GM13976 (cell line): ENCODE measurements around the gene LIMCH1.
A peak's percentile ranks its signal among the peaks of the same experiment; 100 is the strongest.
"Not testable (repeated sequence)": the region's sequence is repeated elsewhere in the genome, so short reads cannot be mapped to it uniquely, and the experiment has no call there.

Experiments used
- DNase-seq: peaks from one replicate; pipeline ENCODE4 v3.0.0; 2012; ENCODE audit warnings: low spot score
- in situ Hi-C: fragments of 300-500 bp; cut with MboI; formaldehyde crosslinking; loops from one replicate; pipeline ENCODE4 v1.12.0; 2022; ENCODE audit warnings: low sequenced_read_pairs, mixed read lengths, inconsistent platforms; ENCODE audit not compliant: unreplicated experiment
- TF ChIP-seq, protein P1 (sequence below): IDR thresholded peaks from 2 replicates; pipeline ENCODE4 v1.5.1; 2012; ENCODE audit warnings: borderline replicate concordance, mild to moderate bottlenecking; ENCODE audit not compliant: insufficient read depth; ENCODE audit errors: extremely low read depth, missing control alignments, control extremely low read depth

The LIMCH1 gene

GRCh38 chr4:41647383-41647782 is 109.4 kb downstream of the LIMCH1 start:
- in situ Hi-C loops = loop anchor here (25.0 kb wide), 1 partner anchor 710 kb away; no protein-coding TSS in a partner anchor
- DNase-seq = peak; percentile 26
- TF ChIP-seq, protein P1, sequence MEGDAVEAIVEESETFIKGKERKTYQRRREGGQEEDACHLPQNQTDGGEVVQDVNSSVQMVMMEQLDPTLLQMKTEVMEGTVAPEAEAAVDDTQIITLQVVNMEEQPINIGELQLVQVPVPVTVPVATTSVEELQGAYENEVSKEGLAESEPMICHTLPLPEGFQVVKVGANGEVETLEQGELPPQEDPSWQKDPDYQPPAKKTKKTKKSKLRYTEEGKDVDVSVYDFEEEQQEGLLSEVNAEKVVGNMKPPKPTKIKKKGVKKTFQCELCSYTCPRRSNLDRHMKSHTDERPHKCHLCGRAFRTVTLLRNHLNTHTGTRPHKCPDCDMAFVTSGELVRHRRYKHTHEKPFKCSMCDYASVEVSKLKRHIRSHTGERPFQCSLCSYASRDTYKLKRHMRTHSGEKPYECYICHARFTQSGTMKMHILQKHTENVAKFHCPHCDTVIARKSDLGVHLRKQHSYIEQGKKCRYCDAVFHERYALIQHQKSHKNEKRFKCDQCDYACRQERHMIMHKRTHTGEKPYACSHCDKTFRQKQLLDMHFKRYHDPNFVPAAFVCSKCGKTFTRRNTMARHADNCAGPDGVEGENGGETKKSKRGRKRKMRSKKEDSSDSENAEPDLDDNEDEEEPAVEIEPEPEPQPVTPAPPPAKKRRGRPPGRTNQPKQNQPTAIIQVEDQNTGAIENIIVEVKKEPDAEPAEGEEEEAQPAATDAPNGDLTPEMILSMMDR = no peak

- in situ Hi-C loops, DNase-seq: not testable (repeated sequence)
Measured at GRCh38 chr4:41651150-41651549, 113.2 kb downstream of the LIMCH1 start.

DNA sequence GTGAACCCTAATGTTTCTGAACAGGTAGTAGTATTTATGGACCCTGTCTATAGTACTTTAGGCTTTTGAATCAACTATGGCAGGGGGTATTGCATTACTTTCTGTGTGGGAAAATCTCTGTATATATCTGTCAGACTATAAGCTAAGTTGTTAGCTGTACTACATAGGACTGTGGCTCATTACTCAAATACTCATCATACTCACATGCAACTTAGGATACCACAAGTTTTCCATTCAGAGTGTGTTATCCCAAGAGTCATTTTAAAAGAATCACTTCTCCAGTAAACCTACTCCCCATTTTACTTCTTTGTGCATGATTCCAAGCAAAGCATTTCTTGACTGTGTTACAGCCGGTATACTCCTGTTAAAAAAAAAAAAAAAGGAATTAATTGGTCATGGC is 115.0 kb downstream of the LIMCH1 start:
- in situ Hi-C loops = no loop called here
- TF ChIP-seq, protein P1 = no peak
- DNase-seq = no peak

DNA sequence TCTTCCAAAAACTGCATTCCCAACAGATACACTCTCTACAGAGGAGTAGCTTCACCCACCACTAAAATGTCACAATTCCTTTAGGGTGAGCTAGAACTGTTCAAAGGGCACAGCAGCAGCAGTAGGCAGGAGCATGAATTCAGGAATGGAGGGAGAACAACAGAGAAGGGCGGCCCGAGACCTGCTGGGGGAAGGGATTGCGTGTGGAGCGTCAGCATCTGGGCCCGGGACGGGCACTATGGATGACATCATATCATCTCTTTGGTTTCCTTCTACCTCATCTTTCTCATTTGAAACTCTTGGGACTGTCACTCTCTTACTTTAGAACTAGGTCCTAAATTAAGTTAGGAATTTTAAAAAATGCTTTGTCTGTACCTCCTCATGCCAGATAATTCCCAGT is 115.6 kb downstream of the LIMCH1 start:
- TF ChIP-seq, protein P1 = no peak
- in situ Hi-C loops = no loop called here

DNA sequence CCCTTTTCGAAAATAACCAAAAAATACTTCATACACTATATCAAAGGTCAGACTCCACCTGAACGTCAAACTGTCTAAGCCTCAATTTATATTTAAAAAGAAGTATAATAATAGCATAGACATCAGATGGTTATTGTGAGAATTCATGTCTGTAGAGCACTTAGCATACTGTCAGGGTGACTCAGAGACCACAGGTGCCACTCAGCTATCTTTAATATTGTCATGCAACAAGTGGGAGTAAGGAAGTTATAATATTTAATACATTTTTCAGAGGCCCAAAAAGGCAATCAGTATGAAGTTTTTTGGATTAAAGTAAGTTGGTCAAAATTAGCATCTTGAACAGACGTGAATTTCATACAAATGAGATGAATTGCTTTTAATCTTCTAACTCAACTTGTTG is 117.2 kb downstream of the LIMCH1 start:
- in situ Hi-C loops = no loop called here
- no peak for DNase-seq

More for the DNA sequence above, 115.6 kb downstream of the LIMCH1 start:
- DNase-seq = no peak

DNA sequence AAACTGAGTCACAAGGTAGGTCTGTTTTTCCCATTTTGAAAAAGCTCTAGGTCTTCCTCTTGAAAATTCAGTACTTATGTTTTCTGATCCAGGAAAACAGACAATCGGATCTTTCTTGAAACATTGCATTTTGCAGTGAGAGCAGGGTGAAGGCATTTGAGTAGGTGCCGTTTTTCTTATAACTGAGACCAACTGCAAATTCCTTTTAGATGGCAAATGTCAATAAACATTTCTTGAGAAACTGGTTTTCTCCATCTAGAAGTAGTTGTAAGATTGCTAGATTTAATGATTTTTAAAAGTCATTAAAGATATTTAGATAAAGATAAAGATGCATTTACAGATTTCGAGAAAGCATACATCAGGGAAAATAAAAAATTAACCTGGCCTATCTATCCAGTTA is 118.1 kb downstream of the LIMCH1 start:
- in situ Hi-C loops = no loop called here
- no peak for DNase-seq
- TF ChIP-seq, protein P1 = no peak

More for the DNA sequence above, 117.2 kb downstream of the LIMCH1 start:
- TF ChIP-seq, protein P1 = no peak

GRCh38 chr4:41656572-41657520 is 118.9 kb downstream of the LIMCH1 start:
- TF ChIP-seq, protein P1 = no peak
- DNase-seq = no peak
- in situ Hi-C loops = no loop called here
